IPS-11a (cell line): Measurements from ENCODE around the gene SLC6A11.

Experiments
- H3K4me3 ChIP-seq: one replicate; pipeline ENCODE4 v1.5.1; 2013; ENCODE audit warnings: low read depth, low read length, control low read depth

The SLC6A11 gene

DNA sequence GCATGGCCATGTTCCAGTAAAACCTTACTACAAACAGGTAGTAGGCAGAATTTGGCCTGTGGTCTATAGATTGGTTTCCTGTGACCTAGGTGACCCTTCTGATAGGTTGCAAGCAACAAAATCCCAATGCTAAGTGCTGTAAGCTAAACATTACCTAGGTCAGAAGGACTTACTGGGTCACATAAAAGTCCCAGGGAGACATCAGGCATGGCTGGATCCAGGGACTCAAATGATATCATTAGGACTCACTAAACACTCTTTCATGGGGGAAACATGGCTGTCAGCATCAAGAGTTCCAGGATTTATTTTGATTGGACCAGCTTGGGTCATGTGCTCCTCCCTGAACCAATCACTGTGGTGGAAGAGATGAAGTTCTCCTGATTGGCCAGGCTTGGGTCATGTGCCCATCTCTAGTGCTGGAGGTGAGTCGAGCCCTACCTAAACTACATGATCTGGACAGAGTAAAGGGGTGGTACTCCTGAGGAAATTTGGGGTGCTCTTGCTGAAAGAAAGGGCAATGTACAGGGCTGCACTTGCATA, 159.7 kb downstream of the SLC6A11 start:
- H3K4me3 ChIP-seq = no peak overlapping the region

DNA sequence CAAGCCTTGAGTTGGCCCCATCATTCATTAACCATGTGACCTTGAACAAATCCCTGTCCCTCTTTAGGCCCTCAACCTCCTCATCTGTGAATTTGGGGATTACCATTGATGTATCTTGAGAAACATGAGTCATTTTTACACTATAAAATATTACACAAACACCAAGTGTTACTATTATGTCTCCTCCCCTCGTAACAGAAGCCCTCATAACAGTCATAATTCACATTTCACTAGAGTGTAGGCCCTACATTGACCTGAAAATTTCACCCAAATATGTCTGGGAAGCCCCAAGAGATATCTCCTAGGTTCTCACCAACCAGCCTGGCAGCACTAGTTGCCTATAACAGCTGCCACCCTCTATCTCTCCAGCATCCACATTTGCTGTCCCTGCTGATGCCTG, 160.7 kb downstream of the SLC6A11 start:
- H3K4me3 ChIP-seq = no peak overlapping the region

DNA sequence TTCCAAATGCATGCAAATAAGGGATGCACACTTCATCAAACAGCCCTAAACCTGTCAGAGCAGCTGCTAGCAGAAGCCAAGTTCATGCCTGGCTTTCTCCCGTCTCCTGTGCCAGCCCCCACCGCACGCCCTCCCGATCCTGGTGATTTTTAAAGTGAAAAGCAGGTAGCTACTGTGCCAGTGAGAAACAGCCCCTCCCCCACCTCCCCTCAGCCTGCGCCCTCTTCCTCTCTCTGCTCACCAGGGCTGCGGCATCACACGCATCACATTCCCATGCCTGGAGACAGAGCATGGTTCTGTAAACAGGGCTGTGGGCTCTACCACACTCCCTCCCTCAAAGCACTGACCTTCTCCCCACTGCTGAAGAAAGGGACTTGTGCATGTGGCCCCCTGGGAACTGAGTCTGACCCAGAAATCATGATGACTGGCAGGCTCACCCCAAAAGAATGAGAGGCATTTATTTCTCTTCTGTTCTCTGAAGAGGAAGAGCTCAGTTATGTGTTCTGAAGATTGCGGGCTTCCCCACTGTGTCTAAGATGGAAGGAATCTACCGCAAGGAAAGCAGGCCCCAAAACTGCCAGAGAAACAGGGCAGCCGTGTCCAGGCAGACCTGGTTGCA, 162.0 kb downstream of the SLC6A11 start:
- H3K4me3 ChIP-seq = no peak overlapping the region

DNA sequence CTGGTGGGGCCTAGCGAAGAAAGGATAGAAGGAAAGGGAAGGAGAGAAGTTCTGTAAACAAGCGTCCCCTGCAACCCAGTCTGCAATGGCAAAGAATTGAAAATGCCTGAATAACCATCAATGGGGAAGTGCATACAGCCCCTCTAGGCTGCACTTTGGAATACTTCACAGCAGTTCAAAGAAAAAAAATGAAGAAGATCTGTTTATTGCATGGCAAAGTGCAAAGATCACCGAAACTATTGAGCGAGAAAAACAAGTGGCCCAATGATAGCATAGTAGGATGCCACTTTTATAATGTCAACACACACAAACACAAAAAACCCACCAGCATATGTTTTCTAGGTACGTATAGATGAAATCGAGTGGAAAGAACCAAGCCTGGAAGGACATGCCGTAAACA, 162.9 kb downstream of the SLC6A11 start:
- H3K4me3 ChIP-seq = no peak overlapping the region

DNA sequence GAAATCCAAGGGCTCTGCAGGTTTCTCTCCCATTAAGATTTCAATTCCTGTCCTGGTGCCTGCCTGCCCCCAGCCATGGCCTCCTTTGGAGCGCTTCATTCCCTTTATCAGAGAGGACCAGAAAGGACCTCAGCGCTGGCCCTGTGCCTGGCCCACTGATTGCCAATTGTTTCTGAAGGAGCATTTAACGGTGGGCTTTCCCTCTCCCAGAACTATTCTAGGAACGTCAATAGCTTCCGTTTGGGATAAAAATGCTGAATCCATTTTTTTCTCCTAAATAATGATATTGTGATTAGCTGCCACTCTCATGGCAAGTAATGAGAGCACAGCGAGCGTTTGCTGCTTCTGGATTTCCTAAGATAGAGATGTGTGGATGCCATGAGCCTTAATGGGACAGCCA, 164.3 kb downstream of the SLC6A11 start:
- H3K4me3 ChIP-seq = no peak overlapping the region

DNA sequence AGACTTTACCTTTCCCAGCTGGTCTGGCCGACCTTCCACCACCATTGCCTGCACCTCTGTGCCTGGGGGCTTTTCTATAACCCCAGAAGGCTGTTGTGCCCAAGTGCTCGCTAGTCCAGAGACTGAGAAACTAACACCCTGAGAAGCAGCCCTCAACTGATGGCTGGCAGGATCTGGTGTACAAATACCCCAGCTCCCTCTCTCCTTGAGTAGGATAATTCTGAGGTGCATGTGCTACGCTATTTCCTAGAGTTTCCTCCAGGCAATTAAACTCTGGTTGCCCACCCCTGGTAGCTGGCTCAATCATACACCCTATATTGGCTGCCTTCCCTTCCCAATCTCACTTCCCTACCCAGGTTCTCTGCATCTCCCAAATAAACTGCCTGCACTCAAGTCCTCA, 165.0 kb downstream of the SLC6A11 start:
- no peak overlapping the region for H3K4me3 ChIP-seq

DNA sequence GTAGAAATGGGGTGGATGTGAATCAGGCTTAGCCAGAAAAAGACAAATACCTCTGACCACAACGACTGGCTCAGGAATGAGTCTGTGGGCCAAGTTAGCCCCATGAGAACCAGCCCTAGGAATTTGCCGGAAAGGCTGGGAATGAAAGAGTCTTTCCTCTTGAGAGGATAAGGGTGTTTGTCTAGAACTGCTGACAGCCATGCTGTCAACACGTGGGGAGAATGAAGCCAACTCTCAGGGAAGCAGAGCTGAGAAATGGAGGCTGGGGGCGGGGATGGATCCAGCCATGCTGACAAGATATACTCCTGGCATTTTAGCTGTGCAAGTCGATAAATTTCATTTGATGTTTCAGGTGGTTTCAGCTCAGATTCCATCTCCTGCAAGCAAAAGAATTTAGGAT, 165.9 kb downstream of the SLC6A11 start:
- H3K4me3 ChIP-seq = no peak overlapping the region

DNA sequence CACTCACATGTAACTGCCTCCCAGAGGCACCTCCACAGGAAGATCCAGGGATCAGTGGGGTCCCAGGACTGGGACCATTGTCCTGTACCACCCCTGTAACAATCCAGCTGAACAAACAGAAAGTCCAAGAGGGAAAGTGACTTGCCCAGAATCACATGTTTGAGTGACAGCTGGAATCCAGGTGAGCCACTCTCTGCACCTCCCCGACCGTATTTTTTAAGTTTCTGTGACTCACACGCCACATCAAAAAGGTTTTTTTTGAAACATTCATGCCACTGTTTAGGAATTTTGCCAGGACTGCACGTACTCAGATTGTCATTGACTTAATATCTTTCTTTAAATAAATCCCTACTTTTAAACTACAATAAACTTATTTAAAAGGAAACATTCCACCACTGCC, 166.8 kb downstream of the SLC6A11 start:
- no peak overlapping the region for H3K4me3 ChIP-seq

DNA sequence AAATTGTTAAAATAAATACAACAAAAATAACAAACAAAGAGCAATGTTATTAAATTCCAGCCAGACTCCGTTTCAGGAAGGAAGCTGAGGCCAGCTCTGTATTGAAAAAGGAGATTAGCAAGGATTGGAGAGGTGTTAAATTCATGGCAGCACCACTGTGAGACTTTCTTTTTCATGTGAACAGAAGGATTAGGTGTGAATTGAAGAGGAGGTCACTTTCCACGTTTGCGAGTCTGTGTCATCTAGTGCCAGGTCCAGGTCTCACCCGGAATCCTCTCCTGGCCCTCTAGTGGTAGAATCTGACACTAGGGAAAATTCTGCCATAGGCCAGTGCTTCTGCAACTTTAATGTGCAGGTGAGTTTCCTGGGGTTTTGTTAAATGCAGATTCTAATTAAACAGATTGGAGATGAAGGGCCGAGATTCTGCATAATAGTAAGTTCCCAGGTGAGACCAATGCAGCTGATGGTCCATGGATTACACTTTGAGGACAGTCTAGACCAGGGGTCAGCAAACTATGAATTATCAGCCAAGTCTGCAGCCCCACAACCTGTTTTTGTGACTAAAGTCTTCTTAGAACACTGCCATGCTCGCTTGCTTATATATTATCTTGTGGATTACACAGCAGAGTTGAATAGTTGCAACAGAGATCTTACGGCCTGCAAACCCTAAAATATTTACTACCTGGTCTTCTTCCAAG, 167.3 kb downstream of the SLC6A11 start:
- H3K4me3 ChIP-seq = no peak overlapping the region

DNA sequence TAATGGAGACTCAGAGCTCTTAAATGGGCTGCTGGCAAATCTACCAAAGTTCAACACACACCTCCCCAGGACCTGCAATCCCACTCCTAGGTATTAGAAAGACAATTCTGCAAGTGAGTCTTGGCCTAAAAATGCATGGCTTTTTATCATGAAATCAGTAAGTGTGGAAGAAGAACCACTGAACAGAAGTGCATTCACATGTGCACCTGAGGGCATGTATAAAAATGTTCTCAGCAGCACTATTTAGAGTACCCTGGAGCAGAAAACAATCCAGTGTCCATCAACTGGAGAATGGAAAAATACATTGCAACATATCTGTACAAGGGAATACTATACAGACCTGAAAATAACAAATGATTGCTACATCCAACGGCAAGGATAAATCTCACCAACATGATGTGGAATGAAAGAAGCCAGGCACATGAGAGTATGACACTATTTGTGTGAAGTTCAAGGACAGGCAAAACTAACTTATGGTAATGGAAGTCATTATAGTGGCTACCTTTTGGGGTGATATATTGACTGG, 168.4 kb downstream of the SLC6A11 start:
- H3K4me3 ChIP-seq = no peak overlapping the region

DNA sequence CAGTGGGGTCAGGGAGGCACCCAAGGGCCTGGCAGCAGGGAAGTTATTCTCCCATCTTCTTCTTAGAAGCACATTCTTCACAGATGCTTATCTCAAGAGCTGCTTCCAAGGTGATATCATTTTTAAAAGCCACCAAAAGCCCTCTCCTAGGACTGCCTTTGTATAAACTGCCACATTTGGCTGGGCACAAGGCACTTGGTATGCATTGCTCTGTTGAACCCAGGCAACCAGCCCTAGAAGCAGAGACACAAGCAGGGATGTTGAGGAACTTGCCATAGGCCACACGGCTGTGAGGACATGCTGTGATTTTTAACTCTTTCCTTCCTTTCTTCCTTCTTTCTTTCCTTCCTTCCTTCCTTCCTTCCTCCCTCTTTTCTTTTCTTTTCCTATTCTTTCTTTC, 169.2 kb downstream of the SLC6A11 start:
- H3K4me3 ChIP-seq = no peak overlapping the region

DNA sequence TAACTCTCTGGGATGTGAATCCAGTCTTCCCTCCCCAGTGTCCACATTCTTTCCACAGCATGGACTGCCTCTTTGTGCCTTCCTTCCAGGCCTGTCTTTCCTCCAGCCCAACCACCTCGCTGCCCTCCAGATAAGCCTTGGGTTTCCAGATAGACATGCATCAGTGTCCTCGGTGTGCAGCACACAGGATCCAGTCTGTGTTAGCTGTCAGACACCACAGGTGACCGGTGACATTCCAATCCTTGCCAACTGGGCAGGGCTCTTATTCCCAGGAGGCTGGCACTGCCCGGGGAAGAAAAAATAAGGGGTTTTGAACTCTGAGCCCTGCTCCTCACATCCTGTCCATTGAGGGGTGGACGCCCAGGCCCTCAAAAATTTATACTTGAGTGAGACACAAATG, 170.6 kb downstream of the SLC6A11 start:
- H3K4me3 ChIP-seq = no peak overlapping the region

DNA sequence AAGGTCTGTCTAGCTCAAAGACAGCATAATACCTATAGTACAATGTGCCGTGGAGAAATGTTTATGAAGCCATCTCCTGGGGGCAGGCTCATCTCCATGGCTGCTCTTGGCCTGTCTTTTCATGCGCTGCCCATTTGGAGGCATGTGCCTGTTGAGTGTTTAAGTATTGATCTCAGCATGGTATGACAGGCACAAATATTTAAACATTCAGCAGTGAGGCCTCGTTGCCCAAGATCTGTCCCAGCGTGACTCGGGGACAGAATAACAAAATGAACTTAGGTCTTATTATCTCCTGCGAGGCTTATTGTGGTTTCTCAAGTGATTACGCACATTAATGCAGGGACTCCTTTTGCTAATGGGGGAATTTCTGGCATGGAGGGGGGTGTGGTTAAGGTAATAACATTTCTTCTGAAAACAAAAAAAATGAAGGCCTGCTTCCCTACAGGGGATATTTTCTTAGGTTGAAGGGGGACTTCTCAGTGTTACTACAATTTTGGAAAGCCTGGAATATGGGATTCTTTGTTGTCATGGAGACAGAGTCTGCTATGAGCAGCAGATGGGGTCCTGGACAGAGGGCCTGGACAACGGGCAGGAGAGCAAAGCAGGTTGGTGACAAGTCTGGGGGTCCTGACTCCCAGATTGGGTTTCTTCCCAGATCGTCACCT, 172.1 kb downstream of the SLC6A11 start:
- H3K4me3 ChIP-seq = no peak overlapping the region

DNA sequence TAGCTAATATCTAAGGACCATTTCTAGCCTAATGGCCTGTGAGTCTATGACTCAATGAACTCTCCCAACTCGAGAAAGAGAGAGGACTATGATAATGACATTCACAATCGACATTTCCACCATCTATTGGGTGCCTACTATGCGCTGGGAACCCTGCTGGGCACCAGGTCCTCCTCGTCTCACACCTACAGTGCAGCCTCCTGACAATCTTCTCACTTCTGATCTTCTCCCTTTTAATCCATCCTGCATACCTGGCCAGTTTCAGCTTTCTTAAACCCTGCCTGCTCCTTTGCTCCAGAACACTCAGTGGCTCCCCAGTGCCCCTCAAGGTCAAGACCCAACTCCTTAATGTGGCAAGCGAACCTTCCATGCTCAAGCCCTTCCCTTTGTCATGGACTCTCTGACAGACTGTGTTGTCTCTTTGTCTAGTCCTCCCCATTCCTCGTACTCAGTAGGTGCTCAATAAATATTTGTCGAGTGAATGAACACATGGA, 173.0 kb downstream of the SLC6A11 start:
- no peak overlapping the region for H3K4me3 ChIP-seq
